ENCODE measurements around the gene PRKACG.

Gene PRKACG

GRCh38 chr9:68980341-68980914 is 33.5 kb downstream of the PRKACG start:
- no peak for DNase-seq

- no peak for DNase-seq
Observed at GRCh38 chr9:68979538-68980314, 34.2 kb downstream of the PRKACG start.

GRCh38 chr9:68978501-68978900 is 35.4 kb downstream of the PRKACG start:
- DNase-seq, result no peak

DNA sequence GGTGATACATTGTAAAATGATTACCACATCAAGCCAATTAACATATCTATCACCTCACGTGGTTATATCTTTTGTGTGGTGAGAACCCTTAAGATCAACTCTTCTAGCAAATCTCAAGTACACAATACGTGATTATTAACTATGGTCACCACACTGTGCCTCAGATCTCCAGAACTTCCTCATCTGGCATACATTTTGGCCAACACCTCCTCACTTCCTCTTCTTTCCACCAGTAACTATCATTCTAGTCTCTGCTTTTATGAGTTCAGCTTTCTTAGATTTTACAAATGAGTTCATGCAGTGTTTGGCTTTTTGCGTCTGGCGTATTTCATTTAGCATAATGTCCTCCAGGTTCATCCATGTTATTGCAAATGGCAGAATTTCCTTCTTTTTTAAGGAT is 35.8 kb downstream of the PRKACG start:
- DNase-seq, result no peak

DNA sequence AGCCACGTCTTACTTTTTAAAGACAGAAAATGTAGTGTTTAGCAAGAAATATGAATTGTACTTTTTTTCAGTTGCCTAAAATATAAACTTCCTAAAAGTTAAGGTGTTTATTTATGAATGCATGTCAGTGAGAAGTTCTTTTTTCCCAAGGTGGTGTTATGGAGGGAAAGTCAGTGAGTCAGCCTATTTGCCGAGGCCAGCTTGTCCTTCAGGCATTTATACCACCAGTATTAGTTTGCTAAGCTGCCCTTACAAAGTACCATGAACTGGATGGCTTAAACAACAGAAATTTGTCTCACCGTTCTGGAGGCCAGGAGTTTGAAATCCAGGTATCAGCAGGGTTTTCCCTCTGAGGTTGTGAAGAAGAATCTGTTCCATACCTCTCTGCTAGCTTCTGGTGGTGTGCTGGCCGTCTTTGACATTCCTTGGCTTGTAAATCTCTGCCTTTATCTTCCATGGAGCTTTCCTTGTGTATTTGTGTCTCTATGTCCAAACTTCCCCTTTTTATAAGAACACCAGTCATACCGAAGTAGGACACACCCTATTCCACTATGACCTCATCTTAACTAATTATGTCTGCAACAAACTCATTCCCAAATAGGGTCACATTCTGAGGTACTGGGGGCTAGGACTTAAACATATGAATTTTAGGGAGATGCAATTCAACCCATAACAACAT is 38.4 kb downstream of the PRKACG start:
- no peak for DNase-seq

DNA sequence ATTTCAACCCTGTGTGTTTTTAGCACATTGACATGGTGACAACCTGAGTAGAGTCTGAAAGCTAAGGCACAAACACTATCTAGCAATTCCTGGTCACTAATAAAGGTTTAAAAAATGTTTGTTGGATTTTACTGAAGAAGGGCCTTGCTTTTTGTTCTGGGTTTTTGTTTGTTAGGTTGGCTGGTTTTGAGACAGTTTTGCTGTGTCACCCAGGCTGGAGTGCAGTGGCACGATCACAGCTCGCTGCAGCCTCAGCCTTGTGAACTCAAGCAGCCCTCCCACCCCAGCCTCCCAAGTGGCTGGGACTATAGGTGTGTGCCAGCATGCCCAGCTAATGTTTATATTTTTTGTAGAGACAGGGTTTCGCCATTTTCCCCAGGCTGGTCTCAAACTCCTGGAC is 39.0 kb downstream of the PRKACG start:
- DNase-seq, result no peak

DNA sequence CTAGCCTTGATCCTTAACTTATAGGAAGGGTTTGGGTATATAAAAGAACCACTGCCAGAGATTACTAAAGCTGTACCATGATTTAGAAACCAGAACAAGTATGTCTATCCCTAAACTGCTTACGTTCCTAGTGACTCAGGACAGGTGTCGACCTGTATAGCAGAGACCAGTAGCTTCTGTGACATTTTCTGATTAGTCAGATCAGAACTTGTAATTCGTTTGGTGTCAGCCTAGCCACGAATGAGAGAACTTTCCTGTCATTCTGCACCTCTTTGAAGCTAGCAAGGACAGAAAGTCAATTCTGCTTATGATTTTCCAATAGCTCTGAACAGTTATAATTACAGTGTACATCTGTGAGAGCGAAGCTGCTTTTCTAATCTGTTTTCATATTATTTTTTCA is 39.5 kb downstream of the PRKACG start:
- no peak for DNase-seq

GRCh38 chr9:68973619-68974018 is 40.3 kb downstream of the PRKACG start:
- no peak for DNase-seq

DNA sequence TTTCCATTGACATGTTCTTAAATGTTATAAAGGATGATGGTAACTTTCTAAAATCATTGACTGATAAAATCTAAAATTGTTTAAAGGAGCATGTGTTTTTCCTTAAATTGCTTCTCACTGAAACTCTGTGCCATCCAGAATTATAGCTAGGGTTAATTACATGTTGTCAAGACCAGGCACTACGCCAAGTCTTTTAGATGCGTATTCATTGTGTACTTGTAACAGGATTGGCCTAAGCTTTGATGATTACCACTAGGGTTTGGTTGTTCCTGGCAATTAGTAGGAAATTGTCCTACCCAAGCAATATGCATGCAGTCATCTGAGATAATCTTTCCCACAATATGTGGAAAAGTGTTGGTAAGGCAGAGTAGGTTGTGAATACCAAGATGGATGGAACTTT is 43.8 kb downstream of the PRKACG start:
- no peak for DNase-seq

DNA sequence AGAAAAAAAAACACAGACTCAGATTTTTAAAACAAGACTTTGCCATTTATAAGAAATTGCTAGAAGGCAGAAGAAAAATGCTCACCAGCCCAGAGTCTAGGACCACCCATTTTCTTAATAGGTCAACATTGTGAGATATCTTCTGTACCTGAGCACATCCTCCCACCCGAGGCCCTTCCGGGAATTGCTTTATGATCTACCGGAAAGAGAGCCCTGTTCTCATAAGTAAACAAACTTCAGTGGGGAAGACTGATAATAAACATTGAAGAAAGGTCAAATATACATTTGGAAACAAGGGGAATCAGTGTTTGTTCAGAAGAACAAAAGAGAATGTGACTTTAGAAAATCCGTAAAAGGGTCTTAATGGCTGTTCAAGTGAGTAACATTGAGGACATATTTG is 44.4 kb downstream of the PRKACG start:
- DNase-seq, result no peak

GRCh38 chr9:68967800-68968199 is 46.1 kb downstream of the PRKACG start:
- no peak for DNase-seq

GRCh38 chr9:68966496-68966944 is 47.4 kb downstream of the PRKACG start:
- DNase-seq, result no peak

- no peak for DNase-seq
Observed at GRCh38 chr9:68964765-68965164, 49.1 kb downstream of the PRKACG start.

DNA sequence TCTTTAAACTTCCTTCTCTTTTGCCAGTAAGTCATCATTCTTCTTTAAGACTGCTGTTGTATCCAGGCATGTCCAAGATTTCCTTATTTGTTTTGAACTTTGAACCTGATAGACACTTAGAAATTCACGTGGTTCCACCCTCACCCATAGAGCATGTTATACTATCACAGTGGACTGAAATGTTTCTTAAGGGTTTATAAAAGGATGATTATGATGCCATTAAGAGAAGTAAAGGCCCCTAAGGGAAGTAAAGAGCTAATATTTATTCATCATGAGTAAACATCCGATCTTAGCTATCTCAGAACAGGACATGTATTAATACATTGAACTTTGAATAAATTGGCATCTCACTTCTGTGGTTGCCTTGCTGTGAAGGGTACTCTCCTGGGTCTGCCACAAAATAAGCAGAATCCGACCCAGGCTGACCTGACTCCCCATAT is 49.8 kb downstream of the PRKACG start:
- no peak for DNase-seq

- DNase-seq, result no peak
Observed at GRCh38 chr9:68963416-68963815, 50.5 kb downstream of the PRKACG start.

Data from stimulated activated CD4-positive, alpha-beta T cell treated with anti-CD3 and anti-CD28 coated beads, Interleukin-4, amount 100 ng/mL, for 4 hours (primary cell).